ENCODE measurements around the gene MAT1A.
"Not testable (repeated sequence)": the region's sequence is repeated elsewhere in the genome, so short reads cannot be mapped to it uniquely, and the experiment has no call there.

MAT1A gene

DNA sequence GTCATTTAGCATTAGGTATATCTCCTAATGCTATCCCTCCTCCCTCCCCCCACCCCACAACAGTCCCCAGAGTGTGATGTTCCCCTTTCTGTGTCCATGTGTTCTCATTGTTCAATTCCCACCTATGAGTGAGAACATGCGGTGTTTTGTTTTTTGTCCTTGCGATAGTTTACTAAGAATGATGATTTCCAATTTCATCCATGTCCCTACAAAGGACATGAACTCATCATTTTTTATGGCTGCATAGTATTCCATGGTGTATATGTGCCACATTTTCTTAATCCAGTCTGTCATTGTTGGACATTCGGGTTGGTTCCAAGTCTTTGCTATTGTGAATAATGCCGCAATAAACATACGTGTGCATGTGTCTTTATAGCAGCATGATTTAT lies 66.4 kb downstream of the MAT1A start:
- not testable (repeated sequence) for DNase-seq (ENCODE audit: low read depth)
